ENCODE data around the gene TTLL12.
A peak's percentile ranks its signal among the peaks of the same experiment; 100 is the strongest.

TTLL12 gene

DNA sequence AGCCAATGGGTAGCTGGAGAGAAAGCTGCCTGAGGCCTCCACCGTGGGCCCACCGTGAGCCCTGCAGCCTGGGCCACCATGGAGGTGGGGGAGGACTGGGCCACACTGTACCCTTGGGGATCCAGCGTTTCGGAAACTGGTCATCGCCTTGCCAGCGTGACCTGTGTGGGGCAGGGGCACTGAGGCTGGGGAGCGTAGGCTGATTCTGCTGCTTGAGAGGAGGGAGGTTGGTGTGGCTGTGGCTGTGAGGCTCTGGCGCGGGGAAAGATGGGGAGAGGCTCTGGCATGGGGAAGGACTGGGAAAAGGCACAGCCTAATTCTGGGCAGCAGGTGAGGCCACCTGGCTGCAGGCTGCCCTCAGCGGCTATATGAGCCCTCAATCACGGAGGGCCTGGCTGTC lies 12.6 kb upstream of the TTLL12 start:
- DNase-seq (ENCODE audit: low spot score): no peak

DNA sequence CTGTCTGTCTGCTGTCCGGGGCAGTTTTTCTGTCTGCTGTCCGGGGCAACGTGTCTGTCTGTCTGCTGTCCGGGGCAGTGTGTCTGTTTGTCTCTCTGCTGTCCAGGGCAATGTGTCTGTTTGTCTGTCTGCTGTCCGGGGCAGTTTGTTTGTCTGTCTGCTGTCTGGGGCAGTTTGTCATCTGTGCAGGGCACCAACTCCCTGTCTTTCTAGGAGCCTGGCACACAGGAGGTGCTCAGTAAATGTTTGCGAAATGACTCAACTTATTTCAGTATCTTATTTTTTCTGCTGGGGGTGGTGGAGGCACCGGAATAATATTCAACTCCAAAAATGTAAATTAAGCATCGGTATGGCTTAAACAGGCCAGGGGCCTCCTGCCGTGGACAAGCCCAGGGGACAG lies 12.0 kb upstream of the TTLL12 start:
- DNase-seq (ENCODE audit: low spot score): peak; percentile 8

DNA sequence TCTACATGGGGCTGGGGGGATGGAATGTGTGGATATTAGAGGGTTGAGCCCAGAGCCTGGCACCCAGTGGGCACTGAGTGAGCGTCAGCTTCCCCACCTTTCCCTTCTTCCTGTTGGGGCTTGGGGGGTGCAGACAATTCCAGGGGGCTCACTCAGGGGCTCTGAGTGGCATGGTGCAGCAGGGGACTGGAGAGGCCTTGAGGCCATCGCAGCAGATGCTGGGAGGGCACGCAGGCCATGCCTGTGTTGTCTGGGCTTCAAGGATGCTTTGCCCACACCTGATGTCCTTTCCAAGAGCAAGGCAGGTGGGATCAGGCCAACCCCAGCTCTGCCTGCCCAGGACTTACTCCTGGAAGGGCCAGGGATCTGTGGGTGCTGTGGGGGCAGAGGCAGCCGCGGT lies 11.2 kb upstream of the TTLL12 start:
- no peak for DNase-seq (ENCODE audit: low spot score)

DNA sequence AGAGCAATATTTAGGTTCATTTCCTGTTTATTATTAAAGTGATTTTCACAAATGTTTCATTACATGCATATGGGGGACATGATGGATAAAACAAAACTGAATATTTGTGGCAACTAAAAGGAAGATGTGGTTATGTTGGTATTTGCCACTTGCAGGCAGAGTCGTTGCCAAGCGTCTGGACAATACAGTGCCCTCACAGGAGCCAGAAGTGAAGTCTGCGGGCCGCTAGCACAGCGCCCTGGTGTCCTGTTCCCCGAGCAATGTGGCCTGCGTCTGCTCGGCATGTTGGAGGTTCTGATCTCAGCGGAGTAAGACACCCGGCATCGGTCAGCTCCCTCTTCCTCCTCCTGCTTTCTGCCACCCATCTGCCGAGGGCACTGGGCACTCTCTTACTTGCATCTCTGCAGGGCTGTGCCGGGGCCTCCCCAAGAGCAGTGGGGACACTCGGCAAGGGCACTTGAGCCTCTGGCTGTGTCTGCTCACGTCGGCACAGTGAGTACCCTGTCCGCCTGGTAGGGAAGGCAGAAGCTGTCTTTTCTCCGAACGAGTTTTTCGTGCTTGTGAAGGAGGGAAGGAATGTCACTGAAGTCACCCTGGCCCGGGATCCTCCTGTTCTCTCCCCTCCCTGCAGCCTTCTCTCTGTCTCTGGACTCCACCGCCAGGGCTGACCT lies 10.5 kb upstream of the TTLL12 start:
- peak; percentile 6 for DNase-seq (ENCODE audit: low spot score)

DNA sequence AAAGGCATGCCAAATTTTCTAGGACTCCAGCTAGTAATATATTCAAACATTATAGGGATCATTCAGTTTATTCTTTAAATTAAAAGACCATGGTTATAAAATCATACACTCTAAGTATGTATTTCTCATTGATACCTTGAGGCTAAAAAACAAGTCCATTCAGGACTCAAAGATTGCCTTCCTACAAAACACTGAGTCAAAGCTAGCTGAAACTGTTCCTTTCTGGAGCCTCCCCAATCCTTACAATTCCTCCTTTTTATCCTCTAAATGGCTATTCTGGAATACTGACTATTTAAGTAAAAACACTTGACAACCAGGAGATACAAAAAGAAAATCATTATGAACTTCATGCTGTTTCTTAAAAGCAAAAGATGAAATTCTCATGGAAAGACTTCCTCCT lies 4.9 kb upstream of the TTLL12 start:
- no peak for DNase-seq (ENCODE audit: low spot score)

DNA sequence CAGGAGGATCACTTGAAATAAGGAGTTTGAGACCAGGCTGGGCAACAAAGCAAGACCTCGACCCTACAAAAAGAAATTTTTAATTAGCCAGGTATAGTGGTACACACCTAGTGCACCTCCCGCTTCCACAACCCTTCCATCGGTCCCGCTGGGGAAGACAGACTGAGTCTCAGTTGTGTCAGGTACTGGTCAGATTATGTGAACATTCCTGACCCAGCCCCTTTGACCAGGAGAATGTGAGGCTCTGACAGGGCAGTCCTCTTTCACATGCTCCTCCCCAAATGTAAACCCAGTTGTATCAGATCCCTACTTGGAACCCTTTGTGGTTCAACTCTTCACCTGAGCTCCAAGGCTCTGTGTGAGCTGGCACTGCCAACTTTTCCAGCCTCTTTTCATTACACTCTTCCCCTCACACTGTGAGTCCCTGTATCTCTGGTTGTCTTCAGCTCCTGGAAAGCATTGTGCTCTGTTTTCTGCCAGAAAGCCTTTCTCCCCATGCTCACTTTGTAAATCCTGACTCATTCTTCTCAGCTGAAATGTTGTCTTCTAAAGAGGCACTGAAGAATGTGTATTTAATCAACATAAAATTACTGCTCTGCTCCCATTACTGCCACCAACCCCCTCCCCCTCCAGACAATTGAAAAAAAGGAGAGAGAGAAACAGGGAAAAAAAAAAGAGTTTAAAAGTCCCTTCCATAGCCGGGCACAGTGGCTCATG lies 2.1 kb upstream of the TTLL12 start:
- no peak for DNase-seq (ENCODE audit: low spot score)

DNA sequence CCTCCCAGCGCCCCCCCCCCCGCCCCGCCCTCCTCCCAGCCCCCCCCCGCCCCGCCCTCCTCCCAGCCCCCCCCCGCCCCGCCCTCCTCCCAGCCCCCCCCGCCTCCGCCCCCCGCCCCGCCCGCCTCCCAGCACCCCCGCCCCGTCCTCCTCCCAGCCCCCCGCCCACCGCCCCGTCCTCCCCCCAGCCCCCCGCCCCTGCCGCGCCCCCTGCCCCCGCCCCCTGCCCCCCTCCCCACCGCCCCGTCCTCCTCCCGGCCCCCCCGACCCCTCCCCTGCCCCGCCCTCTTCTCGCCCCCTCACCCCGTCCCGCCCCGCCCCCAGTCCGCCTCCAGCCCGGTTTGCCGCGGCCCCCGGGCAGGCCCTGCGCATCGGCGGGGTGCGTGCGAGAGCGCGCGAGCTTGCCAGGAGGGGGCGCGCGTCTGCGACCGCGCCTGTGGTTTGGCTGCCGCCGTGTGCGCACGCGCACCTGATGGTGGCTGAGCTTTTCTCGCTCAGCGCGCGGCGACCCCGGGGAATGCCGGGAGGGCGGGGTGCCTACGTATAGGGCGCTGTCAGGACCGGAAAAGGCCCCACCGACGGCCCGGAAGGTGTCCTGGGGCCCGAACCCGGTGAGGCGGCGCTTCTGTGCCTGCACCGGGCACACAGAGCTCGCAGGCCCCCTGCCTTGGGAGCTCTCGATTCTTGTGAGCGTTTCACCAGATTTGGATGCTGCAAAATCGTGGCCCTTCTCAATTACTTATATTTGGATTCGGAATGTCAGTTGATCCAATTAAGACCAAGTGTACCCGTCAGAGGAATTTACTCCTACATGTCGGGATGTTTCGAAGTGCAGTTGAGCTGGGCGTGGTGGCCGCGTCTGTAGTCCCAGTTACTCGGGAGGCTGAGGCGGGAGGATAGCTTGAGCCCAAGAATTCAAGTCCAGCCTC lies 501 bp upstream of the TTLL12 start:
- DNase-seq (ENCODE audit: low spot score): peak; percentile 96

DNA sequence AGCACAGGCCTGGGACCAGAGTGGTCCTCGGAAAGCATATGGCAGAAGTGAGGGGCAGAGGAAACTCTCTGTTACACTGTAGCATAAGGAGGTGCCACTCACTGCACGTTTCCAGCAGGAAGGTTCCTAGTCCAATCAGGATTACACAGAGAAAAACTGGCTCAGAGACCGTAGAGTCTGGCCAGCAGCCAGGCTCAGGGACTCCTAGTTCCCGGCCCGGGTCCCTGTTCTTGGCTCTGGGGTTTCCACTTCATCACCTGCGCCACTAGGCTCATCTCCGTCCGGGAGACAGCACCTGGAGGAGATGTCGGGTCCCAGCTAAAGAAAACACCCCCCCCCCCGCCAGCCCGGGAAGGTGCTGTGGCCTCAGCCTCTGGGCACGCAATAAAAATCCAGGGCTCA lies 1.1 kb downstream of the TTLL12 start:
- DNase-seq (ENCODE audit: low spot score): peak; percentile 53

DNA sequence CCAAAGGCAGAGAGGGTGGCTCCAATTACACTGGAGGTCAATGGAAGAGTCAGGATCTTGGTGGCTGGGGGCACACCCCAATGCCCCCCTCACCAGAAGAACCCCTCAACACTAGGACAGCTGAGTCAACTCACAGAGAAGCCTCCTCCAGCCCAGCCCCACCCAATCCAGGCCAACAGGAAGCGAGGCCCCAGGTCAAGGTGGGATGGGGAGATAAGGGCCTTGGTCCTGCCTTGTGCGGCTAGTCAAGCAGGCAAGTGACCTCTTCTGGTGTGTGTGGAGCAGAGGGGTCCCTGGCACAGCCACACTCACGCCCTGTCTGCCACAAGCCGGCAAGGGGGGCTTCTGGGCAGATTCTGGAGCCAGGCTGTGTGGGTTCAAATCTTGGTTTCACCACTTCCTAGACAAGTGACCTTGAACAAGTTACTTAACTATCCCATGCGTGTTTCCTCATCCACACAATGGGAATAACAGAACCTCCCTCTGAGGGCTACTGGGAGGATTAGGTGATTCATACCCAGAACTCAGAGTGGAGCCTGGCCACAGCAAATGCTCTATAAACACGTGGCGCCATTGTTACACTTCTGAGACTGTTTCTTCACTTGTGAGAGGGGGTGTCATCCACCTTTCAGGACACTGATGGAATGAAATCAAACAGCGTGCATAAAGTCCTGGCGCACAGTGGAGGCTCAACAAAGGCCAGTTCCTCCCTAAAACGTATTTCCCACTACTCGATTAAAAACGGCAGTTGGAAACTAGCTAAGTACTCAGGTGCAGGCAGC lies 3.2 kb downstream of the TTLL12 start:
- peak; percentile 53 for DNase-seq (ENCODE audit: low spot score)

DNA sequence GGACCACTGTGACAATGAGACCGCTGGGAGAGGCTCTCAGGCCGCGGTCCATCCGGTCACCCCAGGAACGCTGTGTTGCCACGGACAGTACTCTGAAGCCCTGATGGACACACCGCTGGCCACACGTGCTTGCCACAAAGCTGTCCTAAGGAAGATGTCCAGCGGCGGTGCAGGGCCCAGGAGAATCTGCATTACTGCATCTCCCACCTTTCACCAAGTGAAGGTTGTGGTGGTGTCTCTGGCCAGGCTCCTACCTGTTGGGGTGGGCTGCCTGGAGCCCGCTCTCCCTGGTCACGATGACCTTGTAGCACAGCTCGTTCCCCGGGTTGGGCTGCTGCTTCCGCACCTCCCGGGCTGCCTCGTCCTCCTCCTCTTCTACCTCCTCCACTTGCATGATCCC lies 4.2 kb downstream of the TTLL12 start:
- no peak for DNase-seq (ENCODE audit: low spot score)

DNA sequence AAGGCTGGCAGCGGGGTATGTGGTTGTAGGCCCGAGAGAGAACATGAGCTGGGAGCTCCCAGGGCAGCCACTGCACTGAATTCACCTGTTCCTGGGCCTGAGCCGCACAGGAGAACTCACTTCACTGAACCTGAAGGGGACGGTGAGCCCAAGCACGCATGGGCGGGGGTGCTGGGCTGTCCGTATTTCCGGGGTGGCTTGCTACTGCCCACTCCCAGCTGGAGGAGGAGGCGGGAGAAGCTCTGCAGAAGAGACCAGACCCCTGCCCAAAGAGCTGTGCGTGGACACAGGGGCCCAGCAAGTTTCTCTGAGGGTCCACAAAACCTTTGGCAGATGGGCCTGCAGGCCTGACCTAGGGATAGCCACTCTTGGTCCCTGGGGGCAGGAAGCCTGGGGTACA lies 4.8 kb downstream of the TTLL12 start:
- DNase-seq (ENCODE audit: low spot score): no peak

DNA sequence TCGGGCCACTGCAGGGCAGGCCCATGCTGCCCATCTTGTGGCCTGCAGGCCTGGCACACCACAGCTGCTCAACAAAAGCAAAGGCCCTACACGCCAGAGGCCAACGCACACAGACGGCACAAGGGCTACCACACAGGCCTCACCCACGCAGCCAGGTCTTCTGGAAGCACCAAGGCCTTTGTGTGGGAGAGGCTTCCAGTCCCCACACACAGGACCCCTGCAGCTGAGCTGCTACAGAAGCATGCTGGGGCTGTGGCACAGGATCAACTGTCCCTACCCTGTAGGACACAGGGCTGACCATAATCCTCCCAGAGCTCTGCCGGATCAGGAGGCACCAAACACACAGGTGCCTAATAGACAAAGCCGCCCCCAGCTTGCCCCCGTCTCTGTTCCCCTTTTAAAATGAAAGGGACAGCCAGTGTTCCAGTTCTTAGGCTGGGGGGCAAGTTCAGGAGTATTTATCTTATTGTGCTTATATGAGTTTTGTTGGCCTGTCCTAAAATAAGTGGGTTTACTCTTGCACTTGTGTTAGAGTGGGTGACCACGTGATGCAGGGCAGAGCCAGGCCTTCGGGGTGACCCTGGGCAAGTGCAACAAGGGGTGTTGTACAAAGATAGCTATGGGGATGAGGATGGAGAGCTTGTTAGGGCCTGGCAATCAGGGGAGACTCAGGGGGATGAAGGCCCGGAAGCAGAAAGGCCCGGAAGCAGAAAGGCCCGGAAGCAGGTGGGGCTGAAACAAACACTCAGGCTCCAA lies 5.4 kb downstream of the TTLL12 start:
- DNase-seq (ENCODE audit: low spot score): no peak

DNA sequence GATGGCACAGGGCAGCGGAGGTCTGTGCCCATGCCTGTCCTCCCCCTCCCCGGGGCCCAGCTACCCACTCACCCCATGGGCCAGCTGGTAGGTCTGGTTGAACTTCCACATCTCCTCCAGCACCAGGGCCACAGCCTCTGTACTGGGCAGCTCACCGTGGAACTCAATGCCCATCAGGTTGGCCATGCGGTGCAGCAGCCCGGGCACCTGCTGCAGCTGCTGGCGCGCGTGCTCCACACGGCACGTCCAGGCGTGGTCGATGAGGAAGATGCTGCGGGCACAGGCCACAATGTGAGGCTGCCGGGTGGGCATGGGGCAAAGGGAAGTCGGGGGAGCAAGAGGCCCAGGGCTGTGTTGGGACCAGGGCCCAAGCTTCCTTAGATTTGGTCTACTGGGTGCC lies 6.3 kb downstream of the TTLL12 start:
- no peak for DNase-seq (ENCODE audit: low spot score)

DNA sequence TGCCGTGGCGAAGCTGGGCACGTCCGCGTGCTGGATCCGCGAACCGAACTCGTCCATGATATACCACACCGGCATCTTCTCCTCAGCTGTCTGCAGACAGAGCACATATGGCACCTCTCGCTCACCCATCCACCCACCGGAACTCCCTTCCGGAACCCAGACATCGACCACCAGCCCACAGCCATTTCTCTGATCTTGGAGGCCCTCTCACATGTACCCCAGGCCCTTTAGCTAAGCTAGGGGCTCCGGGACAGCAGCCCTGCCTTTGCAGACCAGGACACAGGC lies 7.1 kb downstream of the TTLL12 start:
- no peak for DNase-seq (ENCODE audit: low spot score)

DNA sequence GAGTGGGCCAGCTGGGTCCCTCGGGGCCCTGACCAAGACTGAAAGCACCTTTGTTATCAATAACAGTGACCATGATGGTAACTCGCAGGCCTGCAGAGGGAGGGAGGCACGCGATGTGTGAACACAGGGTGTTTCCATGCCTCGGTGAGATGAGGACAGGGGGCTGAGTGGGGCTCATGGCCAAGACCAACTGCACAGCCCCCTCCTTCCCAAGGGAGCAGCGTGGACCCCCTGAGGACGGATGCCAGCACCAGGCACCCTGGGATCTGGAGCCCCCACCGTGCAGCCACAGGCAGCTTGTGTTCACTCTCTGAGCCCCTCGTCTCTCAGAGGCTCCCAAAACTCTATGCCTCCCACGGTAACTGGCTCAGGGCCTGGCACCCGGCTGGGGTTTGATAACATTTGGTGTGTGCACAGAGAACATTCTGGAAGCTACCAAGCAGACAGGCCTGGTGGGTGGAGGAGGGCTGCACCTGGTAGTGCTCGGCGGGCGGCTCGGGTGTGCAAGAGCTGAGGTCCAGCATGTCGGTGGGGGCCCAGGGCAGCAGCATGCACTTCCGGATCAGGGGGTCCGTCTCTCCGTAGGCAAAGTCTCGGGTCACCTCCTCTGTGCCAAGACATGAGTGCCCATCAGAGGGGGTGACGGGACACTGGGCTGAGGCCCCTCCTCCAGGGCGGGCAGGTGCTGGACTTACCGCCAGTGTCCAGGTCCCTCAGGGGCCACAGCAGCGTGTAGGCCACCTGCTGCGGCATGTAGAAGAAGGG lies 7.6 kb downstream of the TTLL12 start:
- no peak for DNase-seq (ENCODE audit: low spot score)

DNA sequence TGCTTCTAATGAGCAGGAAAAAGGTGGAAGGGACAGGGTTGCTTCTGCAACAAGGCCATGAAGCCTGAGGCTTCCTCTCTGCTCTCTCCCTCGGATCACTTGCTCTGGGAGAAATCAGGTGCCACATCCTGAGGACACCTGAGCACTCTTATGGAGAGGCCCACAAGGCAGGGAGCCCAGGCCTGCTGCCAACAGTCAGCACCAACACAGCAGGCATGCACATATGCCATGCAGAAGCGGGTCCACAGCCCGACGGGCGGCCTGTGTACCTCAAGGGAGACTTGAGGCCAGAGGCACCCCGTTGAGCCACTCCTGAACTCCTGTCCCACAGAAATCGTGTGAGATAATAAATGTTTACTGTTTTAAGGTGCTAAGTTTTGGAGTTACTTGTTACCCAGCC lies 9.5 kb downstream of the TTLL12 start:
- no peak for DNase-seq (ENCODE audit: low spot score)

DNA sequence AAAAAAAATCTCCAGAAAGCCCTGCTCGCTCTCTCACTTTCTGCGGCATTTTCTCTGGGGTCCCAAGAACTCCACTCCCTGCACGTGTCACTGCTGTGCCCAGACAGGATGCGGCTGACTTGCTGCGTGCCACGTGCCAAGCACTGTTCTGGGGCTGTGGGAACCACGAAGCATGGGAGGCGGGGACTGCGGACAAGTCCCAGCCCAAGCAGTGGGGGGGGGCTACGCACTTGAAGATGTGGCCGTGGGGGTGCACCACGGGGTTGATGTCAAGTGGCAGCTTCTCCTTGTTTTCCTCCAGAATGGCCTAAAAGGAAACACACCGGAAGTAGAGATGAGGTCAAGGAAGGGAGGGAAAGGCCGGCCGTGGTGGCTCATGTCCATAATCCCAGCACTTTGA lies 10.8 kb downstream of the TTLL12 start:
- DNase-seq (ENCODE audit: low spot score): no peak

DNA sequence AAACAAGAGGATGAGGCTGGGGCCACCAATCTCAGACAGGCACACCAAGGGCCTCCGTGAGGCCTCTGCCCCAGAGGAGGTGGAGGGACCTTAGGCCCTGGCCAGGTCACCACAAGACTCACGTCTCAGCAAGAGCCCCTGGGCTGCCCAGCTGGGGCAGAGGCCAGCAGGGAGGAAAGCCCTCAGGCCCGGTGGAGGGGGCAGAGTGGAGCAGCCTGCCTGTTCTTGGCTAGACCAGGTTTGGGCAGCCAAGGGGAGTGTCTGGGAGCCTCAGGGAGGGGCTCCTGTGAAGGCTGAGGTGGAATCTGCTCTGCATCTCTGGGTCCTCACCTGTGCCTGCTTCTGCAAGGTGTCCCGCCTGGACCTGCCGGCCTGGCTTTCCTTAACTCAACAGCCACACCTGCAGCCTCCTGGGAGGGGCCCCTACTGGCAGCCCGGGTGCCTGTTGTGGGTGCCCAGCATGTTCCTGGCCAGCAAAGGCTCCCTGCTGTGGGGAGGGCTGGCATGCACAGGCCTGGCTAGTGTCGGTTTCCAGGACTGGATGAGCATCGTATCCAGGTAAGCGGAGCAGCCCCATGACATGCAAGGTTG lies 11.9 kb downstream of the TTLL12 start:
- no peak for DNase-seq (ENCODE audit: low spot score)

DNA sequence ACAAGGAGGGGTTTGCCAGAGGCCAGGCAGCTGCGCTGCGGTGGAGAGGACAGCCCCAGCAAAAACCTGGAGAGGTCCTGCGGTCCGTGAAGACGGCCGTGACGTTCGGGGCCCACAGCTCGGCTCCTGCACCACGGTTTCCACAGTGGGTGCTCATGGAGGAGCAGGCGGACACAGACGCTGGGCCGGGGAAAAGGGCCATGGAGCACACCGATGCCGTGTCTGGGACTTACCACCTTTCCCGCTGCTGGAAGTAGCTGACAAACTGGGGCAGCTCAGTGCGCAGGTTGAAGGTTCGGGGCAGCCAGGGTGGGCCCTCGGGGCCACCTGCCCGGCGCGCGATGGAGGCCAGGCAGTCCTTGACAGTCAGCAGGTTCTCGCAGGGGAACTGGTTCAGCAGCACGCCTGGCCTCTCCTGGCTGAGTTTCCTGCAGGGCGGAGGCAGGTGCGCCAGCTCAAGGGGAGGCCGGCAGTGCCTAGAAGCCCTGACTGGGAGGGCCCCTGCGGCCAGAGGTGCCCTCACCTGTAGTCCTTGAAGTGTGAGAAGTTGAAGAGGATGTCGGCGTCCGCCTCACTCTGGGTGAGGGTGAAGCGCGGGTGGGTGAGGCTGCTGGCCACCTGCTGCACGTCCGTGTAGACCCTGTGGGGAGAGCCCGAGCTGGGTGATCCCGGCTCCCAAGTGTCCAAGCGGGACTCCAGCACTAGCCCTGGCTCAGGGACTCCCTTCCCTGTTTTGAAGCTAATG lies 12.8 kb downstream of the TTLL12 start:
- DNase-seq (ENCODE audit: low spot score): no peak

DNA sequence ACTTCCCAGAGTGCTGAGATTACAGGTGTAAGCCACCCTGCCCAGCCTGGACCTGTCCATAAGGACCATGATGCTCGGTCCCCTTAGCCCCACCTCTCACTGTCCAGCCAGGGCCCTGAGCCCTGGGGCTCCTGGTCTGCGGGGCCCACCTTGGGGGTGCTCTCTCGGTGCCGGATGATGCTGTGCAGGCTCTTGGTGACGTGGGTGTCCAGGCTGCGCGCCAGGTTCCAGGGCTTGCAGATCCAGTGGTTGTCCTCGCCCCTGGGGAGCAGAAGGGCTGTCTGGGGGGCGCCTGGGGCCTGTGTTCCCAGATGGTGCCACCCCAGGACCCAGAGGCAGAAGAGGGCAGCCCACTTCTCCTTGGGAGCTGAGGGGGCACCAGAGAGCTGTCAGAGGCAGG lies 13.4 kb downstream of the TTLL12 start:
- no peak for DNase-seq (ENCODE audit: low spot score)
